Naive thymus-derived CD8-positive, alpha-beta T cell (primary cell): Measurements from ENCODE around the gene CSNK1D. TPM values are rescaled to one million over a fixed set of nuclear protein-coding genes. Genes with fewer than 3 reads are reported as not detected.

ENCODE experiments used
- ATAC-seq, 2 donors: fragments of 150-1000 bp; cut with Tn5 transposase in 1 of 2; sonication (Bioruptor Pico), chemical (Tn5 transposase) in 1 of 2; 1 replicate in 1 of 2; 2 replicates in 1 of 2; pipeline ENCODE4 v1.10.0; 2021; ENCODE audit warnings: mild to moderate bottlenecking in 2 of 2, moderate library complexity in 2 of 2
- POLR2A ChIA-PET: fragments of 350-600 bp; sonication (Branson Sonifier 250); formaldehyde crosslinking; loops from one replicate; lab custom pipeline; 2021; ENCODE audit warnings: antibody characterized with exemption; lab: Charles Lee
- DNase-seq, 10 donors: peaks; one replicate each; pipeline versions ENCODE4 v3.0.0 to v3.0.0-alpha.2; 2020 to 2022
- H3K27ac Mint-ChIP-seq, 10 donors: one replicate each; pipeline ENCODE4 v1.8.0; 2020 to 2022; ENCODE audit warnings: mild to moderate bottlenecking in 10 of 10, mixed read lengths in 10 of 10, moderate library complexity in 4 of 10, inconsistent platforms in 1 of 10
- H3K27me3 Mint-ChIP-seq, 5 donors: one replicate each; pipeline ENCODE4 v1.8.0; 2021 to 2022; ENCODE audit warnings: mixed read lengths in 5 of 5
- H3K36me3 Mint-ChIP-seq, 3 donors: one replicate each; pipeline ENCODE4 v1.8.0; 2020 to 2022; ENCODE audit warnings: mixed read lengths in 3 of 3, mild to moderate bottlenecking in 2 of 3, inconsistent platforms in 1 of 3
- H3K4me1 Mint-ChIP-seq, 4 donors: one replicate each; pipeline ENCODE4 v1.8.0; 2021 to 2022; ENCODE audit warnings: mixed read lengths in 4 of 4
- H3K4me3 Mint-ChIP-seq, 10 donors: one replicate each; pipeline ENCODE4 v1.8.0; 2020 to 2022; ENCODE audit warnings: mild to moderate bottlenecking in 10 of 10, mixed read lengths in 10 of 10, moderate library complexity in 6 of 10, inconsistent platforms in 1 of 10
- H3K9me3 Mint-ChIP-seq, 9 donors: one replicate each; pipeline ENCODE4 v1.8.0; 2020 to 2022; ENCODE audit warnings: mixed read lengths in 9 of 9, mild to moderate bottlenecking in 3 of 9, inconsistent platforms in 1 of 9, moderate library complexity in 1 of 9
- polyA plus RNA-seq, 3 donors: library from polyadenylated mRNA; unstranded; fragments of 300-500 nt; fragmentation: Illumina TruSeq; gene quantifications; one replicate each; pipeline ENCODE4 v1.2.3, GENCODE V29; 2021
- total RNA-seq, 8 experiments: library from RNA in 2 of 8; stranded (reverse) in 2 of 8; gene quantifications; one replicate each; pipeline ENCODE4 v1.2.3 and lab custom pipeline; 2021 to 2026

CSNK1D gene
- total and polyA plus RNA-seq, 5 experiments from 2014 or later, result 47.6 to 201 (median 72.1) TPM

GRCh38 chr17:82291582-82292250 is 18.2 kb upstream of the CSNK1D start:
- H3K36me3 Mint-ChIP-seq, result no peaks in the 10 kb centered on the region
- H3K9me3 Mint-ChIP-seq, result no peaks in the 10 kb centered on the region
- peak overlapping the region; percentile 63 to 92 (median 83) for H3K27ac Mint-ChIP-seq
- peaks cover 20 to 38% (median 35%) of the 10 kb centered on the region in 4 donors for H3K4me1 Mint-ChIP-seq
- H3K4me3 Mint-ChIP-seq, result peak overlapping the region; percentile 49 to 84 (median 70)
- POLR2A ChIA-PET, result interaction anchor here (1.1 to 4.3 kb wide), 12 partner anchors 8 to 268 kb away, joined by 3 to 62 read pairs (median 6); partner anchors contain the start of genes CD7, CENPX, CSNK1D and LRRC45
- H3K27me3 Mint-ChIP-seq, result no peaks in the 10 kb centered on the region
- ATAC-seq (no peak), DNase-seq (peak in 1 of 10 donors; percentile 34)

- ATAC-seq (no peak), DNase-seq (no peak)
- Mint-ChIP-seq H3K27me3 (no peaks in the 10 kb centered on the region), H3K9me3 (no peaks in the 10 kb centered on the region), H3K27ac (peak overlapping the region in 3 of 10 donors; percentile 15 to 63 (median 30)), H3K36me3 (no peaks in the 10 kb centered on the region), H3K4me3 (peak overlapping the region in 2 of 10 donors; percentile 50 to 73), H3K4me1 (peaks cover 7 to 13% (median 9%) of the 10 kb centered on the region in 4 donors)
- POLR2A ChIA-PET, result no interaction called here
Observed at GRCh38 chr17:82287868-82288801, 14.6 kb upstream of the CSNK1D start.

GRCh38 chr17:82287013-82287867 is 13.7 kb upstream of the CSNK1D start:
- no peaks in the 10 kb centered on the region for H3K36me3 Mint-ChIP-seq
- DNase-seq (no peak), ATAC-seq (no peak)
- H3K4me1 Mint-ChIP-seq, result peaks cover 7 to 12% (median 8%) of the 10 kb centered on the region in 4 donors
- POLR2A ChIA-PET, result no interaction called here
- H3K27me3 Mint-ChIP-seq, result no peaks in the 10 kb centered on the region
- H3K27ac Mint-ChIP-seq, result peak overlapping the region in 1 of 10 donors; percentile 15
- H3K4me3 Mint-ChIP-seq, result no peak overlapping the region
- no peaks in the 10 kb centered on the region for H3K9me3 Mint-ChIP-seq

GRCh38 chr17:82285141-82285540 is 11.6 kb upstream of the CSNK1D start:
- H3K4me1 Mint-ChIP-seq, result peaks cover 10 to 18% (median 14%) of the 10 kb centered on the region in 4 donors
- ATAC-seq (no peak), DNase-seq (no peak)
- no peaks in the 10 kb centered on the region for H3K36me3 Mint-ChIP-seq
- POLR2A ChIA-PET, result interaction anchor here (0.7 kb wide), 1 partner anchor 11 kb away, joined by 3 read pairs; the partner anchor contains the start of gene CSNK1D
- no peaks in the 10 kb centered on the region for H3K27me3 Mint-ChIP-seq
- no peak overlapping the region for H3K4me3 Mint-ChIP-seq
- H3K27ac Mint-ChIP-seq, result no peak overlapping the region
- H3K9me3 Mint-ChIP-seq, result no peaks in the 10 kb centered on the region

GRCh38 chr17:82283208-82283749 is 9.8 kb upstream of the CSNK1D start:
- Mint-ChIP-seq H3K36me3 (no peaks in the 10 kb centered on the region), H3K4me3 (no peak overlapping the region), H3K27me3 (no peaks in the 10 kb centered on the region), H3K27ac (peak overlapping the region in 2 of 10 donors; percentile 15 to 68), H3K4me1 (peaks cover 10 to 18% (median 15%) of the 10 kb centered on the region in 4 donors), H3K9me3 (no peaks in the 10 kb centered on the region)
- ATAC-seq, result no peak
- POLR2A ChIA-PET, result interaction anchor here (0.6 to 2.2 kb wide), 5 partner anchors 9 to 227 kb away, joined by 3 to 13 read pairs (median 8); partner anchors contain the start of gene CSNK1D
- no peak for DNase-seq

GRCh38 chr17:82282239-82283207 is 9.0 kb upstream of the CSNK1D start:
- H3K9me3 Mint-ChIP-seq, result no peaks in the 10 kb centered on the region
- DNase-seq, result no peak
- POLR2A ChIA-PET, result interaction anchor here (1.7 to 2.2 kb wide), 4 partner anchors 9 to 15 kb away, joined by 7 to 13 read pairs (median 10); partner anchors contain the start of gene CSNK1D
- H3K4me1 Mint-ChIP-seq, result peaks cover 7 to 21% (median 12%) of the 10 kb centered on the region in 4 donors
- no peak for ATAC-seq
- H3K27ac Mint-ChIP-seq, result no peak overlapping the region
- no peaks in the 10 kb centered on the region for H3K36me3 Mint-ChIP-seq
- no peak overlapping the region for H3K4me3 Mint-ChIP-seq
- no peaks in the 10 kb centered on the region for H3K27me3 Mint-ChIP-seq

GRCh38 chr17:82281502-82282238 is 8.2 kb upstream of the CSNK1D start:
- Mint-ChIP-seq H3K9me3 (no peaks in the 10 kb centered on the region), H3K27ac (peak overlapping the region in 3 of 10 donors; percentile 1 to 46 (median 16)), H3K4me1 (peaks cover 7 to 21% (median 12%) of the 10 kb centered on the region in 4 donors), H3K27me3 (no peaks in the 10 kb centered on the region), H3K36me3 (no peaks in the 10 kb centered on the region), H3K4me3 (peak overlapping the region in 2 of 10 donors; percentile 29 to 42)
- ATAC-seq (no peak), DNase-seq (no peak)
- POLR2A ChIA-PET, result interaction anchor here (1.6 to 1.7 kb wide), 2 partner anchors 11 to 16 kb away, joined by 6 to 7 read pairs; no protein-coding TSS in a partner anchor

- no peak for DNase-seq
- no peak for ATAC-seq
- POLR2A ChIA-PET, result interaction anchor here (0.7 to 1.7 kb wide), 3 partner anchors 10 to 16 kb away, joined by 3 to 7 read pairs (median 6); no protein-coding TSS in a partner anchor
- Mint-ChIP-seq H3K9me3 (no peaks in the 10 kb centered on the region), H3K27me3 (no peaks in the 10 kb centered on the region), H3K4me3 (peak overlapping the region in 1 of 10 donors; percentile 26), H3K27ac (peak overlapping the region in 2 of 10 donors; percentile 16 to 46), H3K4me1 (peaks cover 7 to 21% (median 12%) of the 10 kb centered on the region in 4 donors), H3K36me3 (no peaks in the 10 kb centered on the region)
Observed at GRCh38 chr17:82281076-82281475, 7.6 kb upstream of the CSNK1D start.

GRCh38 chr17:82280537-82280936 is 7.0 kb upstream of the CSNK1D start:
- Mint-ChIP-seq H3K27ac (peak overlapping the region in 1 of 10 donors; percentile 7), H3K4me1 (peaks cover 7 to 21% (median 12%) of the 10 kb centered on the region in 4 donors), H3K36me3 (no peaks in the 10 kb centered on the region), H3K4me3 (no peak overlapping the region), H3K27me3 (no peaks in the 10 kb centered on the region), H3K9me3 (no peaks in the 10 kb centered on the region)
- no peak for DNase-seq
- POLR2A ChIA-PET, result interaction anchor here (0.5 to 1.7 kb wide), 5 partner anchors 9 to 46 kb away, joined by 3 to 7 read pairs (median 4); no protein-coding TSS in a partner anchor
- no peak for ATAC-seq

- no peaks in the 10 kb centered on the region for H3K27me3 Mint-ChIP-seq
- POLR2A ChIA-PET, result no interaction called here
- no peak for DNase-seq
- ATAC-seq, result no peak
- no peak overlapping the region for H3K4me3 Mint-ChIP-seq
- H3K36me3 Mint-ChIP-seq, result no peaks in the 10 kb centered on the region
- H3K9me3 Mint-ChIP-seq, result no peaks in the 10 kb centered on the region
- peak overlapping the region in 1 of 10 donors; percentile 81 for H3K27ac Mint-ChIP-seq
- peaks cover 7 to 27% (median 17%) of the 10 kb centered on the region in 4 donors for H3K4me1 Mint-ChIP-seq
Observed at GRCh38 chr17:82278786-82279391, 5.4 kb upstream of the CSNK1D start.
